ENCODE measurements around the gene CST4. TPM values are rescaled to one million over a fixed set of nuclear protein-coding genes. Genes with fewer than 3 reads are reported as not detected.
A peak's percentile ranks its signal among the peaks of the same experiment; 100 is the strongest.

Gene CST4
- total and polyA plus RNA-seq, 7 donors = not detected

DNA sequence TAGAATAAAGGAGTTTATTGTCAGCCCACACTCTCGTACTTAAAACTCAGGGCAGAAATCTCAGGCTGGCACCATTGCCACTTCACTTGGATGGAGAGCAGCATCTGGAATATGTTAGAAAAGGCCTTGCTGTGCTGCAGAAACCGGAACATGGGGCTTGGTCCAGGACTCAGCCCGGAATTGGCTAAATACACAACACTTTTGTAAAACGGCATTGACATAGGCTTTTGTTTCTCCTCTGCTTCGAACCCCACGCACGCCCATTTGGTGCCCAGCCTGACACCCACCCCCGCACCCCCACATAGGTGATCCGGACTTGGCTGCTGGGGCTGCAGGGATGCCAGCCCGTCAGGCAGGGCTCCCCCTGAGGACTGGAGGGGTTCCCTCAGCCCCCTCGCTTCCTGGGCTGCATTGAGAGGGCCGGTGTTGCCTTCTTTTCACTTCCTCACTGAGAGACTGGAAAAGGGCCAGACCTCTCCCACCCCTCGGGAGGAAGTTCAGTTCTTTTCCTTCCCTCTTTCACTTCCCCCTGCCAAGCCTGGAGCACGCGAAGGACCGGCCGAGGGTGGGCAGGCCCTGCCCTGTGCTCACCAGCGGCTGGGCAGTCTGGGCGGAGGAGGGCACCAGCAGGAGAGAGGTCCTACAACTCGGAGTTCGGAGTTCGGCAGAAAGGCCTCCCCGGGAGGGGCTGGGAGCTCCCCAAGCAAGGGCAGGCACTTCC, 33.2 kb downstream of the CST4 start:
- Histone ChIP-seq H3K27me3 (no peaks in the 10 kb centered on the region), H3K27ac (peak overlapping the region; percentile 64 to 76 (median 74)), H3K4me3 (peak overlapping the region in 3 of 4 donors; percentile 7 to 23 (median 16)), H3K9me3 (no peaks in the 10 kb centered on the region), H3K4me1 (peaks cover 0 to 37% (median 20%) of the 10 kb centered on the region in 4 donors), H3K36me3 (no peaks in the 10 kb centered on the region)
- TF ChIP-seq, protein P1, sequence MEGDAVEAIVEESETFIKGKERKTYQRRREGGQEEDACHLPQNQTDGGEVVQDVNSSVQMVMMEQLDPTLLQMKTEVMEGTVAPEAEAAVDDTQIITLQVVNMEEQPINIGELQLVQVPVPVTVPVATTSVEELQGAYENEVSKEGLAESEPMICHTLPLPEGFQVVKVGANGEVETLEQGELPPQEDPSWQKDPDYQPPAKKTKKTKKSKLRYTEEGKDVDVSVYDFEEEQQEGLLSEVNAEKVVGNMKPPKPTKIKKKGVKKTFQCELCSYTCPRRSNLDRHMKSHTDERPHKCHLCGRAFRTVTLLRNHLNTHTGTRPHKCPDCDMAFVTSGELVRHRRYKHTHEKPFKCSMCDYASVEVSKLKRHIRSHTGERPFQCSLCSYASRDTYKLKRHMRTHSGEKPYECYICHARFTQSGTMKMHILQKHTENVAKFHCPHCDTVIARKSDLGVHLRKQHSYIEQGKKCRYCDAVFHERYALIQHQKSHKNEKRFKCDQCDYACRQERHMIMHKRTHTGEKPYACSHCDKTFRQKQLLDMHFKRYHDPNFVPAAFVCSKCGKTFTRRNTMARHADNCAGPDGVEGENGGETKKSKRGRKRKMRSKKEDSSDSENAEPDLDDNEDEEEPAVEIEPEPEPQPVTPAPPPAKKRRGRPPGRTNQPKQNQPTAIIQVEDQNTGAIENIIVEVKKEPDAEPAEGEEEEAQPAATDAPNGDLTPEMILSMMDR (IDR thresholded peaks at IDR 0.05) = no peak
- peak in 1 of 4 donors; percentile 6 for TF ChIP-seq POLR2AphosphoS5 (IDR thresholded peaks at IDR 0.05)
- peak; percentile 85 for DNase-seq
- WGBS, 2 donors = 45 to 73% methylated on average over 23 of the region's 23 CpGs
- intact Hi-C loops (cut with DNase I) = no loop called here

DNA sequence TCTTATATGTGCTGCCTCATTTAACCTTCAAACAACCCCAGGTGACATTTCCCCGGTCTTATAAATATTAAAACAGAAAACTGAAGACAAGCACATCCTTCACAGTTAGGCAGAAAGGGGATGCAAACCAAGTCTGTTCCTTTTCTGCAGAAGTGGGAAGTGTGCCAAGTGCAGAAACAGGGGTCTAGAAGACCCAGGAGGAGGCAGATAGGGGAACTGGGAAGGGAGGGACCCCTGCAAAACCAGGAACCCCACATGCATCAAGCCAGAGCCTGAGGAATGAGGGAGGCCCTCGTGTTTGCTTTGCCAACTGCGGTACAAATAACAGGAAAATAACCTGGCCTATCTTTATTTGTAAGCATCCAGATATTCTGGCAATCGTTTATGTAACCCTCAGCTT, 34.1 kb downstream of the CST4 start:
- 56 to 67% methylated on average over 4 of the region's 4 CpGs for WGBS, 2 donors
- no peak overlapping the region for H3K4me3 ChIP-seq
- peaks cover 0 to 30% (median 20%) of the 10 kb centered on the region in 4 donors for H3K4me1 ChIP-seq
- H3K27me3 ChIP-seq = no peaks in the 10 kb centered on the region
- no peaks in the 10 kb centered on the region for H3K9me3 ChIP-seq
- H3K36me3 ChIP-seq = no peaks in the 10 kb centered on the region
- peak overlapping the region; percentile 64 to 76 (median 74) for H3K27ac ChIP-seq
- no peak for DNase-seq
- intact Hi-C loops (cut with DNase I) = no loop called here
- TF ChIP-seq, protein P1 (IDR thresholded peaks at IDR 0.05) = no peak

DNA sequence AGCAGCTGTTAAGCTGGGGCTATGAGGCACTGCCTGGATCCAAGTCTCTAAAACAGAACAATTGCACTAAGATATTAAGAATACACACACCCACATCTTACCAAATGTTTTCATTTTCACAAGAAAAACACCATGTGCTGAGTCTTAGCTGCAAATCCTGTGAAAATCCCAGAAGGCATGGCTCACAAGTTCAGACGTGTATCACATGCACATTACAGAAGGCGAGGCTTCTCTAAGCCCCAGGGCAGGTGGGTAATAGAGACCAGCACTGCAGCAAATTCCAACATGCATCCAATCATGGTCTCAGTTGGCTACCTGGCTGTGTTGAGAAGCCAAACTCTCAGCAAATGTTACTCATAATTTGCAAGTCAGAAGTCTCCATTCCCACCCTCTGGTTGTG, 34.8 kb downstream of the CST4 start:
- no peaks in the 10 kb centered on the region for H3K27me3 ChIP-seq
- intact Hi-C loops (cut with DNase I) = no loop called here
- H3K4me1 ChIP-seq = peaks cover 0 to 30% (median 20%) of the 10 kb centered on the region in 4 donors
- no peak overlapping the region for H3K4me3 ChIP-seq
- no peaks in the 10 kb centered on the region for H3K36me3 ChIP-seq
- whole genome bisulfite sequencing, 2 donors = 74 to 80% methylated on average over 2 of the region's 2 CpGs
- H3K27ac ChIP-seq = peak overlapping the region in 2 of 4 donors; percentile 48 to 72
- TF ChIP-seq, protein P1 (IDR thresholded peaks at IDR 0.05) = no peak
- TF ChIP-seq POLR2AphosphoS5 (IDR thresholded peaks at IDR 0.05) (no peak), POLR2A (IDR thresholded peaks at IDR 0.05) (no peak), EP300 (IDR thresholded peaks at IDR 0.05) (no peak)
- DNase-seq = no peak
- no peaks in the 10 kb centered on the region for H3K9me3 ChIP-seq

DNA sequence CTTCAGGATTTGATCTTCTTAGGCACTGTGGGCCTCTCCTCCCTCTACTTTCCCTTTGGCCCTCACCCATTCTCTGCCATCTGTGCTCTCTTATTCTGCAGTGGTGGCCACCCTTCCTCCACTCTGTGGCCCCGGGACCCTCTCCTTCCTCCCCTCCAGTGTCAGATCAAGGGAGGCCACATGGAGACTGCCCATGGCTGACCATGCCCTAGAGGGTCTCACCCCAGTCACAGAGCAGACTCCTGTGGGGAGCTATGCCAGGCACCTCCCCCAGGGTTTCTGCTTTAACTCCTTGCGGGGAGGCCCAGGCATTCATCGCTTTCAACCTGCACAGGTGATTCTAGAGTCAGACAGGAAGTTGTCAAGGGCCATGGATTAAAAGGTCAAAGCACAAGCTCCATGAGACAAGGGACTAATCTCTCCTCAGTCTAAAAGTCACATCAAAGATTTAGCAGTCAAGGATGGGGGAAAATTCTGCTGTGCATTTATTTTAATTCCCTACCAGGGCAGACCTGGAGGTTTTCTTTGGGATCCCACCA, 35.4 kb downstream of the CST4 start:
- no peak for DNase-seq

More for the DNA sequence above, 35.4 kb downstream of the CST4 start:
- Histone ChIP-seq H3K9me3 (no peaks in the 10 kb centered on the region), H3K4me1 (peaks cover 0 to 30% (median 20%) of the 10 kb centered on the region in 4 donors), H3K27me3 (no peaks in the 10 kb centered on the region), H3K4me3 (no peak overlapping the region), H3K27ac (no peak overlapping the region), H3K36me3 (no peaks in the 10 kb centered on the region)
- TF ChIP-seq, protein P1 (IDR thresholded peaks at IDR 0.05) = no peak
- TF ChIP-seq EP300 (IDR thresholded peaks at IDR 0.05) (no peak), POLR2A (IDR thresholded peaks at IDR 0.05) (no peak), POLR2AphosphoS5 (IDR thresholded peaks at IDR 0.05) (no peak)
- intact Hi-C loops (cut with DNase I) = no loop called here
- 93% methylated on average over 3 of the region's 3 CpGs for WGBS, 2 donors

Data from sigmoid colon (tissue), 7 donors.